Transverse colon (tissue), 4 donors: ENCODE measurements around the gene TPH2.

ENCODE experiments used
- POLR2AphosphoS5 ChIP-seq, 3 donors: sonication (generic); formaldehyde crosslinking; IDR thresholded peaks; one replicate each; pipeline ENCODE4 v1.6.1; 2016; ENCODE audit warnings: antibody characterized with exemption in 3 of 3
- TF ChIP-seq, protein P1 (sequence below), 5 experiments: fragments of 200-600 bp in 3 of 5; fragments of 450-650 bp in 2 of 5; sonication (generic) in 3 of 5; IDR thresholded peaks; 1 replicate in 2 of 5; 2 replicates in 3 of 5; pipeline ENCODE4 v1.5.1; 2016 to 2017; ENCODE audit warnings: antibody characterized with exemption in 5 of 5, inconsistent platforms in 3 of 5, mild to moderate bottlenecking in 2 of 5, moderate library complexity in 1 of 5

DNA sequence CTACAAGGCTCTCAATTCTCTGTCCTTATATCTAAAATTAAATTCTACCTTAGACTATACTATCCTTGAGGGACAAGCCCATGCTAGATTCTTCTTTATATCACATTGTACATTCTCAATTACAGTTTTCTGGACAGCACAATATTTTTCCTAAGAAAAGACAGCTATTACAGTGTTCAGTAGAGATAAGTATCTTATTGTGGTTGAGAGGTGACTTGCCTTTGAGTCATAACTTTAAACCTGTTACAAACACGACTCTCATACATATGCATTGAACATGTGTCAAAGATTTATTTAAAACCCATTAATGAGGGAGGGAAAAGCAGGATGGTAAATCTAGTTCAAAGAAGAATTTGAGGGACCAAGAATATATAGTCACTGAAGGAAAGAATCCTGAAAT, 61.1 kb downstream of the TPH2 start:
- TF ChIP-seq, protein P1, sequence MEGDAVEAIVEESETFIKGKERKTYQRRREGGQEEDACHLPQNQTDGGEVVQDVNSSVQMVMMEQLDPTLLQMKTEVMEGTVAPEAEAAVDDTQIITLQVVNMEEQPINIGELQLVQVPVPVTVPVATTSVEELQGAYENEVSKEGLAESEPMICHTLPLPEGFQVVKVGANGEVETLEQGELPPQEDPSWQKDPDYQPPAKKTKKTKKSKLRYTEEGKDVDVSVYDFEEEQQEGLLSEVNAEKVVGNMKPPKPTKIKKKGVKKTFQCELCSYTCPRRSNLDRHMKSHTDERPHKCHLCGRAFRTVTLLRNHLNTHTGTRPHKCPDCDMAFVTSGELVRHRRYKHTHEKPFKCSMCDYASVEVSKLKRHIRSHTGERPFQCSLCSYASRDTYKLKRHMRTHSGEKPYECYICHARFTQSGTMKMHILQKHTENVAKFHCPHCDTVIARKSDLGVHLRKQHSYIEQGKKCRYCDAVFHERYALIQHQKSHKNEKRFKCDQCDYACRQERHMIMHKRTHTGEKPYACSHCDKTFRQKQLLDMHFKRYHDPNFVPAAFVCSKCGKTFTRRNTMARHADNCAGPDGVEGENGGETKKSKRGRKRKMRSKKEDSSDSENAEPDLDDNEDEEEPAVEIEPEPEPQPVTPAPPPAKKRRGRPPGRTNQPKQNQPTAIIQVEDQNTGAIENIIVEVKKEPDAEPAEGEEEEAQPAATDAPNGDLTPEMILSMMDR (IDR thresholded peaks at IDR 0.05), result no peak
- TF ChIP-seq POLR2AphosphoS5 (IDR thresholded peaks at IDR 0.05), result no peak
